WTC11 (cell line): ENCODE results near the gene FBRSL1. TPM values are rescaled to one million over a fixed set of nuclear protein-coding genes. Genes with fewer than 3 reads are reported as not detected.

Experiments used
- ATAC-seq: fragments of 200-7000 bp; cut with Tn5 transposase; 2 replicates; pipeline ENCODE4 v1.10.0; 2021; ENCODE audit warnings: mild to moderate bottlenecking, moderate library complexity
- CTCF ChIA-PET: fragments of 300-600 bp; sonication (Branson Sonifier 250); formaldehyde crosslinking; loops from one replicate; lab custom pipeline; 2021; ENCODE audit warnings: antibody characterized with exemption; lab: Charles Lee
- POLR2A ChIA-PET: fragments of 350-600 bp; sonication (Branson Sonifier 250); formaldehyde crosslinking; loops from one replicate; lab custom pipeline; 2021; ENCODE audit warnings: antibody characterized with exemption; lab: Charles Lee
- DNase-seq: peaks from one replicate; pipeline ENCODE4 v3.0.0; 2021; ENCODE audit warnings: low spot score
- H3K27ac Mint-ChIP-seq: 2 replicates; pipeline ENCODE4 v1.8.0; 2021; ENCODE audit warnings: mixed read lengths
- H3K27me3 Mint-ChIP-seq: 2 replicates; pipeline ENCODE4 v1.8.0; 2021; ENCODE audit warnings: low read depth, mild to moderate bottlenecking, moderate library complexity, mixed read lengths
- H3K36me3 Mint-ChIP-seq: 2 replicates; pipeline ENCODE4 v1.8.0; 2021; ENCODE audit warnings: mixed read lengths
- H3K4me1 Mint-ChIP-seq: 2 replicates; pipeline ENCODE4 v1.8.0; 2022; ENCODE audit warnings: mixed read lengths
- H3K4me3 Mint-ChIP-seq: 2 replicates; pipeline ENCODE4 v1.8.0; 2021; ENCODE audit warnings: mild to moderate bottlenecking, moderate library complexity, mixed read lengths
- H3K9me3 Mint-ChIP-seq: 2 replicates; pipeline ENCODE4 v1.8.0; 2021; ENCODE audit warnings: mixed read lengths
- AR ChIP-seq: fragments of 250-450 bp; sonication (Bioruptor Pico); IDR thresholded peaks from 2 replicates; pipeline ENCODE4 v1.9.0; 2021; ENCODE audit warnings: mild to moderate bottlenecking
- E2F5 ChIP-seq: sonication (generic); formaldehyde crosslinking; IDR thresholded peaks from 2 replicates; pipeline ENCODE4 v1.8.1; 2022; ENCODE audit warnings: mild to moderate bottlenecking, moderate library complexity, missing genetic modification reagents
- ESRRA ChIP-seq: sonication (generic); formaldehyde crosslinking; IDR thresholded peaks from 2 replicates; pipeline ENCODE4 v1.8.1; 2022; ENCODE audit warnings: mild to moderate bottlenecking, missing genetic modification reagents, borderline replicate concordance
- FOXP4 ChIP-seq: sonication (generic); formaldehyde crosslinking; IDR thresholded peaks from 2 replicates; pipeline ENCODE4 v1.8.0; 2022; ENCODE audit warnings: mild to moderate bottlenecking, missing genetic modification reagents
- GABPB1 ChIP-seq: sonication (generic); formaldehyde crosslinking; IDR thresholded peaks from 2 replicates; pipeline ENCODE4 v1.8.1; 2023; ENCODE audit warnings: mild to moderate bottlenecking, missing genetic modification reagents
- IRF2 ChIP-seq: sonication (generic); formaldehyde crosslinking; IDR thresholded peaks from 2 replicates; pipeline ENCODE4 v1.8.0; 2022; ENCODE audit warnings: low read depth, missing genetic modification reagents, borderline replicate concordance
- NFYB ChIP-seq: sonication (generic); formaldehyde crosslinking; conservative IDR thresholded peaks from 2 replicates; pipeline ENCODE4 v1.8.0; 2022; ENCODE audit warnings: low read depth, missing genetic modification reagents
- NR3C1 ChIP-seq: sonication (generic); formaldehyde crosslinking; conservative IDR thresholded peaks from 2 replicates; pipeline ENCODE4 v1.8.1; 2023; ENCODE audit warnings: low read depth, mild to moderate bottlenecking, missing genetic modification reagents
- OVOL2 ChIP-seq: fragments of 250-450 bp; sonication (Bioruptor Pico); IDR thresholded peaks from 2 replicates; pipeline ENCODE4 v1.9.0; 2021; ENCODE audit warnings: mild to moderate bottlenecking, borderline replicate concordance
- RELA ChIP-seq: sonication (generic); formaldehyde crosslinking; IDR thresholded peaks from 2 replicates; pipeline ENCODE4 v1.8.1; 2022; ENCODE audit warnings: missing genetic modification reagents, mild to moderate bottlenecking, borderline replicate concordance
- SMAD3 ChIP-seq: sonication (generic); formaldehyde crosslinking; IDR thresholded peaks from 2 replicates; pipeline ENCODE4 v1.8.0; 2022; ENCODE audit warnings: missing genetic modification reagents, mild to moderate bottlenecking, borderline replicate concordance
- SMAD4 ChIP-seq: sonication (generic); formaldehyde crosslinking; IDR thresholded peaks from 2 replicates; pipeline ENCODE4 v1.8.0; 2022; ENCODE audit warnings: mild to moderate bottlenecking, missing genetic modification reagents
- TCF7 ChIP-seq: sonication (generic); formaldehyde crosslinking; IDR thresholded peaks from 2 replicates; pipeline ENCODE4 v1.8.0; 2022; ENCODE audit warnings: mild to moderate bottlenecking, low read depth, missing genetic modification reagents, moderate library complexity
- TP53 ChIP-seq: sonication (generic); formaldehyde crosslinking; IDR thresholded peaks from 2 replicates; pipeline ENCODE4 v1.8.1; 2023; ENCODE audit warnings: mild to moderate bottlenecking, missing genetic modification reagents
- ZBTB21 ChIP-seq: sonication (generic); formaldehyde crosslinking; IDR thresholded peaks from 2 replicates; pipeline ENCODE4 v1.8.1; 2023; ENCODE audit warnings: mild to moderate bottlenecking, missing genetic modification reagents, borderline replicate concordance
- ZNF138 ChIP-seq: sonication (generic); formaldehyde crosslinking; conservative IDR thresholded peaks from 2 replicates; pipeline ENCODE4 v1.8.1; 2022; ENCODE audit warnings: mild to moderate bottlenecking, moderate library complexity, missing genetic modification reagents
- ZNF396 ChIP-seq: fragments of 250-450 bp; sonication (Bioruptor Pico); IDR thresholded peaks from 2 replicates; pipeline ENCODE4 v1.8.0; 2021; ENCODE audit warnings: mild to moderate bottlenecking, moderate library complexity, borderline replicate concordance
- ZNF416 ChIP-seq: fragments of 250-450 bp; sonication (Bioruptor Pico); IDR thresholded peaks from 2 replicates; pipeline ENCODE4 v1.9.0; 2021; ENCODE audit warnings: mild to moderate bottlenecking, inconsistent platforms
- ZNF425 ChIP-seq: fragments of 250-450 bp; sonication (Bioruptor Pico); conservative IDR thresholded peaks from 2 replicates; pipeline ENCODE4 v1.9.0; 2021; ENCODE audit warnings: mild to moderate bottlenecking
- total RNA-seq: library from RNA; stranded (reverse); gene quantifications from 3 replicates; pipeline ENCODE4 v1.2.3, GENCODE V29; 2021
- TF ChIP-seq, protein P1 (sequence below): sonication (generic); formaldehyde crosslinking; conservative IDR thresholded peaks from 2 replicates; pipeline ENCODE4 v1.8.1; 2023; ENCODE audit warnings: mild to moderate bottlenecking, low read depth, missing genetic modification reagents, moderate library complexity

The FBRSL1 gene
- total RNA-seq, 1 experiment from 2014 or later, result 129 TPM

DNA sequence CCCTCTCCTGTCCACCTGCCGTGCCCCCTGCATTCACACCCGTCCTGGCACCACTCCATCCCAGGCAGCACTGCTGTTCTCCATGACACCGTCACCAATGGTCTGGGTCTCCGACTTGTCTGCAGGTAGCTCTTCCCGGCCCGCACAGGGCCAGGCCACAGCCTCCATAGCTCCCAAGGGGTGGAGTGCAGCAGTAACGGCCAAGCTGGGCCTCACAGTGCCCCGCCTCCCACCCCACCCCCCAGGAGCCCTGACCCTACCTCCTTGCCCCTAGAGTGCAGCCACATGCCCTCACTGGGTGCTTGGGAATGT, 12.9 kb downstream of the FBRSL1 start (continued):
- no peak for TF ChIP-seq FOXP4
- no peak for TF ChIP-seq RELA (CRISPR knock-in tag)
- no peak for TF ChIP-seq SMAD4 (CRISPR knock-in tag)
- TF ChIP-seq ZNF138 (CRISPR knock-in tag), result no peak
- no peak for TF ChIP-seq AR (CRISPR knock-in tag)
- TF ChIP-seq OVOL2 (CRISPR knock-in tag), result no peak
- no peak for TF ChIP-seq ZNF416 (CRISPR knock-in tag)
- TF ChIP-seq NR3C1, result no peak
- TF ChIP-seq, protein P1, sequence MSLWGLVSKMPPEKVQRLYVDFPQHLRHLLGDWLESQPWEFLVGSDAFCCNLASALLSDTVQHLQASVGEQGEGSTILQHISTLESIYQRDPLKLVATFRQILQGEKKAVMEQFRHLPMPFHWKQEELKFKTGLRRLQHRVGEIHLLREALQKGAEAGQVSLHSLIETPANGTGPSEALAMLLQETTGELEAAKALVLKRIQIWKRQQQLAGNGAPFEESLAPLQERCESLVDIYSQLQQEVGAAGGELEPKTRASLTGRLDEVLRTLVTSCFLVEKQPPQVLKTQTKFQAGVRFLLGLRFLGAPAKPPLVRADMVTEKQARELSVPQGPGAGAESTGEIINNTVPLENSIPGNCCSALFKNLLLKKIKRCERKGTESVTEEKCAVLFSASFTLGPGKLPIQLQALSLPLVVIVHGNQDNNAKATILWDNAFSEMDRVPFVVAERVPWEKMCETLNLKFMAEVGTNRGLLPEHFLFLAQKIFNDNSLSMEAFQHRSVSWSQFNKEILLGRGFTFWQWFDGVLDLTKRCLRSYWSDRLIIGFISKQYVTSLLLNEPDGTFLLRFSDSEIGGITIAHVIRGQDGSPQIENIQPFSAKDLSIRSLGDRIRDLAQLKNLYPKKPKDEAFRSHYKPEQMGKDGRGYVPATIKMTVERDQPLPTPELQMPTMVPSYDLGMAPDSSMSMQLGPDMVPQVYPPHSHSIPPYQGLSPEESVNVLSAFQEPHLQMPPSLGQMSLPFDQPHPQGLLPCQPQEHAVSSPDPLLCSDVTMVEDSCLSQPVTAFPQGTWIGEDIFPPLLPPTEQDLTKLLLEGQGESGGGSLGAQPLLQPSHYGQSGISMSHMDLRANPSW (CRISPR knock-in tag), result no peak

GRCh38 chr12:132503618-132504204, 13.8 kb downstream of the FBRSL1 start:
- POLR2A ChIA-PET, result no interaction called here
- Mint-ChIP-seq H3K27ac (no peak overlapping the region), H3K4me3 (no peak overlapping the region), H3K36me3 (no peaks in the 10 kb centered on the region), H3K27me3 (no peaks in the 10 kb centered on the region), H3K4me1 (peaks cover 24% of the 10 kb centered on the region), H3K9me3 (no peaks in the 10 kb centered on the region)
- DNase-seq (no peak), ATAC-seq (no peak)
- CTCF ChIA-PET, result interaction anchor here (0.8 to 4.2 kb wide), 8 partner anchors 16 to 89 kb away, joined by 3 to 24 read pairs (median 10); no protein-coding TSS in a partner anchor
- TF ChIP-seq ESRRA (CRISPR knock-in tag) (no peak), ZNF396 (no peak), E2F5 (CRISPR knock-in tag) (no peak), ZNF425 (CRISPR knock-in tag) (no peak), GABPB1 (CRISPR knock-in tag) (no peak), SMAD3 (CRISPR knock-in tag) (no peak), IRF2 (CRISPR knock-in tag) (no peak), TCF7 (CRISPR knock-in tag) (no peak), NR3C1 (no peak), TP53 (CRISPR knock-in tag) (no peak), ZBTB21 (CRISPR knock-in tag) (no peak), AR (CRISPR knock-in tag) (no peak), NFYB (CRISPR knock-in tag) (no peak)
